RWPE2 (cell line): ENCODE results near the gene CEP128.

Experiments used
- ATAC-seq: fragments of 200-7000 bp; cut with Tn5 transposase; 3 replicates; pipeline ENCODE4 v1.9.1; 2021; ENCODE audit warnings: low read depth
- DNase-seq: peaks from one replicate; pipeline ENCODE4 v3.0.0-alpha.2; 2020; ENCODE audit warnings: low spot score
- H3K27ac ChIP-seq: fragments of 450-650 bp; 2 replicates; pipeline ENCODE4 v1.5.1; 2017; ENCODE audit warnings: mild to moderate bottlenecking; ENCODE audit not compliant: poor library complexity, severe bottlenecking
- H3K27me3 ChIP-seq: fragments of 250-450 bp; sonication (Bioruptor Pico); 2 replicates; pipeline ENCODE4 v1.5.1; 2021; ENCODE audit warnings: mild to moderate bottlenecking, moderate library complexity; ENCODE audit not compliant: insufficient read depth, poor library complexity, severe bottlenecking
- H3K36me3 ChIP-seq: fragments of 250-450 bp; sonication (Bioruptor Pico); 2 replicates; pipeline ENCODE4 v1.5.1; 2020; ENCODE audit warnings: low read depth, mild to moderate bottlenecking, moderate library complexity
- H3K4me1 ChIP-seq: fragments of 250-450 bp; sonication (Bioruptor Pico); 2 replicates; pipeline ENCODE4 v1.5.1; 2021; ENCODE audit warnings: mild to moderate bottlenecking, moderate library complexity; ENCODE audit not compliant: insufficient read depth, poor library complexity, severe bottlenecking
- H3K4me3 ChIP-seq: fragments of 250-450 bp; sonication (Bioruptor Pico); 2 replicates; pipeline ENCODE4 v1.5.1; 2021; ENCODE audit warnings: mild to moderate bottlenecking, moderate library complexity; ENCODE audit not compliant: severe bottlenecking
- H3K9me3 ChIP-seq: fragments of 250-450 bp; sonication (Bioruptor Pico); 2 replicates; pipeline ENCODE4 v1.5.1; 2021; ENCODE audit warnings: mild to moderate bottlenecking, moderate library complexity; ENCODE audit not compliant: severe bottlenecking
- TF ChIP-seq, protein P1 (sequence below): fragments of 450-650 bp; IDR thresholded peaks from one replicate; pipeline ENCODE4 v1.5.1; 2017; ENCODE audit warnings: mild to moderate bottlenecking, moderate library complexity; ENCODE audit not compliant: poor library complexity, severe bottlenecking

The CEP128 gene

DNA sequence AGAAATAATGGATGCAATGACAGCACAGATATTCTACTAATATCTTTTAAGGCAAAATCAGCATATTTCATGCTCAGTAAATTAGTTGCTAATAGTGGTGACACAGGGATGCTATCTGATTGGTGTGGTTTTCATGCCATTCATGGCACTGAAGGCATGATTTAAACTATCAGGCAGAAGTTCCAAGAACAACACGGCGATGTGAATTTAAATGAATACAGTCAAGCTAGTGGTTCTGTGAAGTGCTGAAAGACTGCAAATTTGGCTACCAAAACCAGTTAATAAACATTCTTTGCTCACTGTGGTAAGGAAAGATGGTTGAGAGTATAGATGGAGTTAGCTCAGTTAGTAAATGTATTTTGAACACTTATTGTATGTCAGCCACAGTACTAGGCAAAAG is 458.2 kb downstream of the CEP128 start:
- H3K27me3 ChIP-seq = no peaks in the 10 kb centered on the region
- DNase-seq (no peak), ATAC-seq (no peak)

GRCh38 chr14:80477388-80478160 is 464.0 kb downstream of the CEP128 start:
- TF ChIP-seq, protein P1, sequence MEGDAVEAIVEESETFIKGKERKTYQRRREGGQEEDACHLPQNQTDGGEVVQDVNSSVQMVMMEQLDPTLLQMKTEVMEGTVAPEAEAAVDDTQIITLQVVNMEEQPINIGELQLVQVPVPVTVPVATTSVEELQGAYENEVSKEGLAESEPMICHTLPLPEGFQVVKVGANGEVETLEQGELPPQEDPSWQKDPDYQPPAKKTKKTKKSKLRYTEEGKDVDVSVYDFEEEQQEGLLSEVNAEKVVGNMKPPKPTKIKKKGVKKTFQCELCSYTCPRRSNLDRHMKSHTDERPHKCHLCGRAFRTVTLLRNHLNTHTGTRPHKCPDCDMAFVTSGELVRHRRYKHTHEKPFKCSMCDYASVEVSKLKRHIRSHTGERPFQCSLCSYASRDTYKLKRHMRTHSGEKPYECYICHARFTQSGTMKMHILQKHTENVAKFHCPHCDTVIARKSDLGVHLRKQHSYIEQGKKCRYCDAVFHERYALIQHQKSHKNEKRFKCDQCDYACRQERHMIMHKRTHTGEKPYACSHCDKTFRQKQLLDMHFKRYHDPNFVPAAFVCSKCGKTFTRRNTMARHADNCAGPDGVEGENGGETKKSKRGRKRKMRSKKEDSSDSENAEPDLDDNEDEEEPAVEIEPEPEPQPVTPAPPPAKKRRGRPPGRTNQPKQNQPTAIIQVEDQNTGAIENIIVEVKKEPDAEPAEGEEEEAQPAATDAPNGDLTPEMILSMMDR = no peak
- ATAC-seq = no peak
- H3K27ac ChIP-seq = no peak overlapping the region

More for the DNA sequence above, 458.2 kb downstream of the CEP128 start:
- no peak overlapping the region for H3K27ac ChIP-seq
- TF ChIP-seq, protein P1 = no peak
- no peaks in the 10 kb centered on the region for H3K9me3 ChIP-seq
- H3K36me3 ChIP-seq = no peaks in the 10 kb centered on the region
- no peak overlapping the region for H3K4me3 ChIP-seq
- no peaks in the 10 kb centered on the region for H3K4me1 ChIP-seq

DNA sequence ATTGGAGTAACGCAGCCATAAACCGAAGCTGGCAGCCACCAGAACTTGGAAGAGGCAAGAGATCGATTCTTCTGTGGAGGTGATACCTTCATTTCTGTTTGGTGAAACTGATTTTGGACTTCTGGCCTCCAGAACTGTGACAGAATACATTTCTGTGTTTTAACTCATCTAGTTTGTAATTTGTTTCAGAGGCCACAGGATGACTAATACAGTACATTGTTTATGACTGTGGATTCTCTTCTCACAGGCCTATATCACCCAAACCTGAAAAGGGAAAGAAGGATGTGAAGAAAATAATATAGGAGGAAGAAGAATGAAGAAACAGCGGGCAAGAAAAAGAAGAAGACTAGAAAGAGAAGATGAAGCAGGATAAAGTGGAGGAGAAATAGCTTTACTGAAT is 466.5 kb downstream of the CEP128 start:
- no peak for ATAC-seq

More at GRCh38 chr14:80477388-80478160, 464.0 kb downstream of the CEP128 start:
- Histone ChIP-seq H3K4me3 (no peak overlapping the region), H3K36me3 (no peaks in the 10 kb centered on the region), H3K4me1 (no peaks in the 10 kb centered on the region), H3K9me3 (no peaks in the 10 kb centered on the region), H3K27me3 (no peaks in the 10 kb centered on the region)
- DNase-seq = no peak

DNA sequence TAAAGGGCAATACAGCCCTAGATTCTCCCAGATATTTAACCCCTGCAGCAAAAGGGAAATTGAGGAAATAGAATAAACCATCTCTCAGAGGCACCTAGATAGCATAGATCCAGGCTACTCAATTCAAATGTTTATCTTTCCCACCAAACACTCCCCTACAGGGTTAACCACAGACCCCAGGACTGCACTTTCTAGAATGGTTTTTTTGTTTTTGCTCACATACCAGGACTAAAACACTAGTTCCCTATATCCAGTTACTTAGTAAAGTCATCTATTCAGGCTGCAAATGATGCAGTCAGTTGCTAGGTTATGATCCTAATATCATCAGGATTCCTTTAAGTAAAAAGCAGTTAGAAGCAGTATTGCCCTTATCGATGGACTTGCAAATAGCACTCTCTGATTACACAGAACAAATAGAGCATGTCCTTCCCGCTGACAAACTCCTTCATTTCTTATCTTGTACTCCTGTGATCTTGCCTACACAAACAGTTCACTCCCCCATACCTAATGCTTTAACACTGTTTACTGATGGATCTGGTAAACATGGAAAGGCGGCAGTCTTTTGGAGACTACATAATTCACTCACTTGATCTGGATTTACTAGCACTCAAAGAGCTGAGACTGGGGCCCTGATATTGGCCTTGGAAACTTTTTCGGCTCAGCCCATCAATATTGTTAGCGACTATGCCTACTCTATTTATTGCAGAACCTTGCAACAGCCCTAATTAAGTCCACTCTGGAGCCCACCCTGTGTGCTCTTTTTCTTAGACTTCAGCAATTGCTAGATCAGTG is 473.0 kb downstream of the CEP128 start:
- Histone ChIP-seq H3K36me3 (no peaks in the 10 kb centered on the region), H3K9me3 (no peaks in the 10 kb centered on the region), H3K27ac (no peak overlapping the region), H3K4me1 (no peaks in the 10 kb centered on the region), H3K4me3 (no peak overlapping the region), H3K27me3 (no peaks in the 10 kb centered on the region)
- TF ChIP-seq, protein P1 = no peak
- DNase-seq (no peak), ATAC-seq (no peak)

More for the DNA sequence above, 466.5 kb downstream of the CEP128 start:
- no peak for DNase-seq
- TF ChIP-seq, protein P1 = no peak
- Histone ChIP-seq H3K27me3 (no peaks in the 10 kb centered on the region), H3K4me1 (no peaks in the 10 kb centered on the region), H3K9me3 (no peaks in the 10 kb centered on the region), H3K36me3 (no peaks in the 10 kb centered on the region), H3K27ac (no peak overlapping the region), H3K4me3 (no peak overlapping the region)
